GM18907 (cell line): ENCODE measurements around the gene CDH23.

Experiments used
- ATAC-seq: cut with Tn5 transposase; IDR thresholded peaks from one replicate; pipeline ENCODE4 v1.9.1; 2021; ENCODE audit warnings: mild to moderate bottlenecking, moderate library complexity; ENCODE audit not compliant: unreplicated experiment

The CDH23 gene

DNA sequence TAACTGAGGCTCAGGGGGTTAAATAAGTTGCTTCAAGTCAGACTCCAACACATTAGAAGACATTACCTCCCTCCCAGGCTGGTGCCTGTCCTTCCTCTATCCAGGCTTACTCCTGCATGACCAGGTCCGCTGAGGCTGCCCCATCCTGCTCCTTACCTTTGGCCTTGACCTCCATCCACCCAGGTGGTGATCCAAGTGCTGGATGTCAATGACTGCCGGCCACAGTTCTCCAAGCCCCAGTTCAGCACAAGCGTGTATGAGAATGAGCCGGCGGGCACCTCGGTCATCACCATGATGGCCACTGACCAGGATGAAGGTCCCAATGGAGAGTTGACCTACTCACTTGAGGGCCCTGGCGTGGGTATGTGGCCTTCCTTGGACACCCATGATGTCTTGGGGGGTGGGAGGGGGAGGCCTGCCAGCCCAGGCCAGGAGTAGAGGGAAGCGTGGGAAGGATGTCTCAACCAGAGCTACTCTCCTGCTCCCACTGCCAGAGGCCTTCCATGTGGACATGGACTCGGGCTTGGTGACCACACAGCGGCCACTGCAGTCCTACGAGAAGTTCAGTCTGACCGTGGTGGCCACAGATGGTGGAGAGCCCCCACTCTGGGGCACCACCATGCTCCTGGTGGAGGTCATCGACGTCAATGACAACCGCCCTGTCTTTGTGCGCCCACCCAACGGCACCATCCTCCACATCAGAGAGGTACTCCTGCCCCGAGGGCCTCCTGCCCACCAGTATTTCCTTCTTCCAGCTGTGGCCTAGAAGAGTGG, 406.2 kb downstream of the CDH23 start:
- no peak for ATAC-seq

- no peak for ATAC-seq
Measured at GRCh38 chr10:71804077-71804476, 407.4 kb downstream of the CDH23 start.

- ATAC-seq = no peak
Measured at GRCh38 chr10:71805776-71806703, 409.3 kb downstream of the CDH23 start.

DNA sequence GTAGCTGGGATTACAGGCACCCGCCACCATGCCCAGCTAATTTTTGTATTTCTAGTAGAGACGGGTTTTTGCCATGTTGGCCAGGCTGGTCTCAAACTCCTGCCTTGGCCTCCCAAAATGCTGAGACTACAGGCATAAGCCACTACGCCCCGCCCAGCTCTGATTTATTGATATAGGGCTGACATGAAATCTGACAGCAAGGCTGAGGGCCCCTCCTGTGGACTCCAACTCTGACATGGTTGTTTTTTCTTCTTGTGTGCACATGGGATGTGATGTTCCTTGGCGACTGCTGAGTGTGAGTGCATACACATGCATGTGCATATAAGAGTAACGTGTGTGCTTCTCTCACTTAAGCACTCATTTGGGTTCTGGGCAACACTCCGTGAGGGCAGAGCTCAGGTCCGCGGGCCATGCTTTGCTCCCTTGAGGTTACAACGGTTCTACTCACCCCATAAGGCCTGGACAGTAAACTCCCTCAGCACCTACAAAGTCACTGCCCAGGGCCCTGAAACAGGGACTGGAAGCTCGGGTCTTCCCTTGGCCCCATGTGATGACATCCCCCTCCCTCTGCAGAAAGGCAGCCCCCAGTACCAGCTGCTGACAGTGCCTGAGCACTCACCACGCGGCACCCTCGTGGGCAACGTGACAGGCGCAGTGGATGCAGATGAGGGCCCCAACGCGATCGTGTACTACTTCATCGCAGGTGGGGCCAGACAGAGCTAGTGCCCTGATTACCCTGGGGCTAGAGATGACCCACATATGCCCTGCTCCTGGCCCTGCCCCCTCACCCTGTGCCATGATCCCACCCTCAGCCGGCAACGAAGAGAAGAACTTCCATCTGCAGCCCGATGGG, 410.2 kb downstream of the CDH23 start:
- no peak for ATAC-seq

GRCh38 chr10:71807557-71808510, 411.1 kb downstream of the CDH23 start:
- ATAC-seq = no peak

DNA sequence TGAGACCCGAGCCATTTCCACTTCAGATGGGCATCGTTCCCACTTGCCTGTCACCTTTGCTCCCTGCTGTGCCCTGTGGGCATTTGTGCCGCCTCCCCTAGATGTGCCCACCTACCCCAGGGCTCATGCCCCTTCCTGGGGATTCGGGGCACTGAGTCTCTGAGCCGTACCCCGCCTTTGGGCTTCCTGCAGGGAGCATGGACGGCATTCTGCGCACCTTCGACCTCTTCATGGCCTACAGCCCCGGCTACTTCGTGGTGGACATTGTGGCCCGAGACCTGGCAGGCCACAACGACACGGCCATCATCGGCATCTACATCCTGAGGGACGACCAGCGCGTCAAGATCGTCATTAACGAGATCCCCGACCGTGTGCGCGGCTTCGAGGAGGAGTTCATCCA, 412.9 kb downstream of the CDH23 start:
- no peak for ATAC-seq

DNA sequence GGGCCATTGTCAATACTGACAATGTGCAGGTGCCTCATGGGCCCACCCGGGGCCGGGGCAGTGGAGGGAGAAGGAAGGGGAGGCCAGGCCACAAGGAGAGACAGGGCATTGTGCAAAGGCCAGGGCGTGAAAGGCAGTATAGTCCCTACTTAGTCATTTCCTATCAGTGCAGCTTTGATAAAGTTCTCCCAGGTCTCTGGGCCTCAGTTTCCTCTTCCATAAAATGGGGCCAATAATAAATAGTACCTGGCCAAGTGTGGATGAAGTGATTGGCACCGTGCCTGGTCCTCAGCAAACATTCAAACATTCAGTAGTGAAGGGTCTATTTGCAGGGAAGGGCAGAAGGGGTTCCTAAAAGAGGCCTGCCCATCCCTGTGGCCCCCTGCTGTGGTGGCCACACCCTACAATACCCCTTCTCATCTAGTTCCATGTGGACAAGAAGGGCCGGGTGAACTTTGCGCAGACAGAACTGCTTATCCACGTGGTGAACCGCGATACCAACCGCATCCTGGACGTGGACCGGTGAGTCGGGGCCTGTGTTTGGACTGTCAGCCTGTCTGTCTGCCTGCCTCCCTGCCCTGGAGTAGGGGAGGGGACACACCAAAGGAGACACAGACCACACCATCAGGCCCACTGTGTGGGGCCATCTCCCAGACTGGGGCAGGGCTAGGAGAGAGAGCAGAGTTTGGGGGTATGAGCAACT, 413.5 kb downstream of the CDH23 start:
- ATAC-seq = no peak

DNA sequence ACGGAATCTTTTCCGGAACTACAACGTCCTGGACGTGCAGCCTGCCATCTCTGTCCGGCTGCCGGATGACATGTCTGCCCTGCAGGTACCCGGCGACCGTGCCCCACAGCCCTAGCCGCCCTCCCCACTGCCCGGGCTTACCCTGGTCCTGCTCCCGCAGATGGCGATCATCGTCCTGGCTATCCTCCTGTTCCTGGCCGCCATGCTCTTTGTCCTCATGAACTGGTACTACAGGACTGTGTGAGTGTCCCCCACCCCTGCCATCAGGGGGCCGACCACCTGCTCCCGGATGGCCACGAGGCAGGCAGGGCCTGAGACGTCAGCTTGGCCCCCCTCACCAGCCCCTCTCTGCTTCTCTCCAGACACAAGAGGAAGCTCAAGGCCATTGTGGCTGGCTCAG, 414.6 kb downstream of the CDH23 start:
- ATAC-seq = no peak

DNA sequence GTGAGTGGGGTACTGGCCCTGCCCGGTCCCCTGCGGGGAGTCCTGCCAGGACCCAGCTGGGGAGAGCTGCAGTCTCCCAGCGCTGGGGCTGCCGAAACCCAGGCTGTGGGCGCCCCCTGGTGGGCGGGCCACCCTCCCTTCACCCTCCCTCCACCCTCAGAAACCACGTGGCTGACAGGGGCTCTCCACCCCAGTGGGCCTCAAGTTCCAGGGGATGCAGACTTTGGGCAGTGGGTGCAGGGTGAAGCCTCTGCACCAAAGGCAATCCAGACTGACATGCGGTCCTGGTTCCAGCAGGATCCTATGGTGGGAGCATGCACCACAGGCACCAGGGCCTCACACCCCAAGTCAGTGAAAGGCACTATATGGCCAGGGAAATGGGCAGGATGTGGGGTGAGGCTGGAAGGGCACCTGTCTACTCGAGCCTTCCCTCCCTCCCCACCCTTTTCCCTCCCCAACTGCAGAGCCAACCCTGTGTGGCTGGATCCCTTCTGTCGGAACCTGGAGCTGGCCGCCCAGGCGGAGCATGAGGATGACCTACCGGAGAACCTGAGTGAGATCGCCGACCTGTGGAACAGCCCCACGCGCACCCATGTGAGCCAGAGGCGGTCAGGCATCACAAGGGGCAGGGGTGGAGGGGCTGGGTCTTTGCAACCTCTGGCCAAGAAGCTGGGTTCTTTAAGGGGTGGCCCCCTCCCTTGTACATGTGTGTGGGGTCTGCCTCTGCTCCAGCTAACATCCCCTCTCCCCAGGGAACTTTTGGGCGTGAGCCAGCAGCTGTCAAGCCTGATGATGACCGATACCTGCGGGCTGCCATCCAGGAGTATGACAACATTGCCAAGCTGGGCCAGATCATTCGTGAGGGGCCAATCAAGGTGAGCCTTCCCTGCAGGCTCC, 415.5 kb downstream of the CDH23 start:
- peak; percentile 56 for ATAC-seq

DNA sequence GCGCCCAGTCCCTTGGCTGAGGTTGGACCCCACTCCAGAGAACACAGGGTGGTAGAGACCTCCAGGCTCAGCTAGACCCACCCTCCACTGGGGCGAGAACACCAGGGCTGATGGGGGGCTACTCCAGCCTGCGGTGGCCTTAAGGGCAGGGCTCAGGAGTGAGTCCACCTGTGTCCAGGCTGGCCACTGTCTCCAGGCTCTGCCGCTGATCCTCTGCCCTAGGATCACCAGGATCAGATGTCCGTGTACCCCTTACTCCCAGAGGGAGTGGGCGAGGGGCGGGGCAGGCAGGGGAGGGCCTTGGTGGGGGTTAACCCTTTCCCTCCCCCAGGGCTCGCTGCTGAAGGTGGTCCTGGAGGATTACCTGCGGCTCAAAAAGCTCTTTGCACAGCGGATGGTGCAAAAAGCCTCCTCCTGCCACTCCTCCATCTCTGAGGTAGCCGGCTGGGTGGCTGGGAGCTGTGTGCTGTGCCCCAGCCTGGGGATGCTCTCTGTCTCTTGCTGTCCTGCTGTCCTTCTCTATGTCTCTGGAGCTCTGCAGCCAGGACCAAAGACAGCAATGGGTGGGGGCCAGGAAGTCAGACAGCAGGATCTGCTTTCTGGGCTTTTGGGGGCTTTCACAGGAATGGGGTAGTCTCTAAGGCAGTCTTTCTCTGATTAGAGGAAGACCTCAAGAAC, 416.3 kb downstream of the CDH23 start:
- ATAC-seq = no peak

DNA sequence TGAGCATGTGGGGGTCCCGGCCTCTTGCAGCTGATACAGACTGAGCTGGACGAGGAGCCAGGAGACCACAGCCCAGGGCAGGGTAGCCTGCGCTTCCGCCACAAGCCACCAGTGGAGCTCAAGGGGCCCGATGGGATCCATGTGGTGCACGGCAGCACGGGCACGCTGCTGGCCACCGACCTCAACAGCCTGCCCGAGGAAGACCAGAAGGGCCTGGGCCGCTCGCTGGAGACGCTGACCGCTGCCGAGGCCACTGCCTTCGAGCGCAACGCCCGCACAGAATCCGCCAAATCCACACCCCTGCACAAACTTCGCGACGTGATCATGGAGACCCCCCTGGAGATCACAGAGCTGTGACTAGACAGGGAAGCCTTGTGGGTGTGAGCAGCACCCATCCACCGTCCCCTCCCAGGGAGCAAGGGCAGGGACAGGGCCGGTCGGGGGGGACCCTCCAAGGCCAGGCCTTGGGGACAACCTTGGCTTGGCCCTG, 418.2 kb downstream of the CDH23 start:
- no peak for ATAC-seq

DNA sequence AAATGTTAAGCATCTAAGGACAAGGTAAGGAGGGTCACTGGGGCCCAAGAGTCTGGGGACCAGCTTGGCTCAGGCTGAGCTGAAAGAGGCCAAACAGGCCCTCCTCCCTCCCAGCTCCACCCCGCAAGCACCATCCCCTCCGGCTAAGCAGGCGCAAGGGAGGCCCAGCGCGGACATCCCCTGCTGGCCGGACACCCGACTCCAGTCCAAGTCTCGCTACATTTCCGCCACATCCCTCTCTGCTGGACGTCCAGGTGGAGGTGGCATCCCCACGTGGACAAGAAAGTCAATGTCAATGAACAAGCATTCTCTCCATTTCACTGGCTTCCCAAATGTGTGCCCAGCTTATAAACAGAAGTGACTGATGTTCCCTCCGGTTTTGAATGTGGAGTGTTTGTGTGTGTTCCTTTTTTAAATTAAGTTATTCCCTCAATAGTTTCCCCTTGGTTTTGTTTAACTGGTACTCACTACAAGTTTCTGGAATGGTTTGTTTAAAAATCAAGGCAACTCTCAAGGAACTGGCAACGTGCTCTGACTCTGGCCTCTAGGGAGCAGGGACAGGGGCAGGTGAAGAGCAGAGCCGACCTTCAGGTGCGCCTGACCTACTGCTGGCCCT, 418.9 kb downstream of the CDH23 start:
- no peak for ATAC-seq

- ATAC-seq = no peak
Measured at GRCh38 chr10:71816421-71816851, 419.7 kb downstream of the CDH23 start.

DNA sequence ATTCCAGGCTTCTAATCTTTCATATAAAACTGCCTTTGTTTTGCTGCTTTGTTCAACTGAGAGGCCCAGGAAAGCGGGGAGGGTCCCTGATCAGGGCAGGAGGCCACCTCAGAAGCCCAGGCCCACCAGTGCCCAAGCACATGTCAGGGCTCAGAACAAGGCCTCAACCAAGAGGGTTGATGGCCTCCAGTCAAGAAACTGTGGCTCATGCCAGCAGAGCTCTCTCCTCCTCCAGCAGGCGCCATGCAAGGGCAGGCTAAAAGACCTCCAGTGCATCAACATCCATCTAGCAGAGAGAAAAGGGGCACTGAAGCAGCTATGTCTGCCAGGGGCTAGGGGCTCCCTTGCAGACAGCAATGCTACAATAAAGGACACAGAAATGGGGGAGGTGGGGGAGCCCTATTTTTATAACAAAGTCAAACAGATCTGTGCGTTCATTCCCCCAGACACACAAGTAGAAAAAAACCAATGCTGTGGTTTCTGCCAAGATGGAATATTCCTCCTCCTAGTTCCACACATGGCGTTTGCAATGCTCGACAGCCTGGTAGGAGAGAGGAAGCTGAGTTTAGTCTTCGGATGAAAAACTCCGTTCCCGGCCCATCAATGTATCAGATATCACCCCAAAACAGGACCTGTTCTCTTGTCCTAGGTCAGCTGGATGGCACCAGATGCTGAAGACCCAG, 420.4 kb downstream of the CDH23 start:
- ATAC-seq = no peak

- no peak for ATAC-seq
Measured at GRCh38 chr10:71817831-71818655, 421.3 kb downstream of the CDH23 start.
